HL-60 (cell line): ENCODE measurements around the gene GHRL.

ENCODE experiments used
- CTCF ChIP-seq: IDR thresholded peaks from one replicate; pipeline ENCODE4 v1.5.1; 2011; ENCODE audit warnings: low read length, control low read depth, inconsistent platforms; ENCODE audit not compliant: insufficient read depth
- REST ChIP-seq: IDR thresholded peaks from 2 replicates; pipeline ENCODE4 v1.6.1; 2012; ENCODE audit warnings: low read depth; ENCODE audit not compliant: insufficient replicate concordance

- TF ChIP-seq CTCF (no peak), REST (no peak)
These were observed 8.3 kb downstream of the GHRL start for GRCh38 chr3:10284496-10284895.
